GM12892 (cell line): ENCODE data around the gene LMO3.

ENCODE experiments used
- POLR2A ChIP-seq: IDR thresholded peaks from 2 replicates; pipeline ENCODE4 v1.6.1; 2011; ENCODE audit warnings: low read depth, low read length, control low read depth
- POLR2AphosphoS5 ChIP-seq: IDR thresholded peaks from 2 replicates; pipeline ENCODE4 v1.6.1; 2011; ENCODE audit warnings: low read depth, low read length, control low read depth

DNA sequence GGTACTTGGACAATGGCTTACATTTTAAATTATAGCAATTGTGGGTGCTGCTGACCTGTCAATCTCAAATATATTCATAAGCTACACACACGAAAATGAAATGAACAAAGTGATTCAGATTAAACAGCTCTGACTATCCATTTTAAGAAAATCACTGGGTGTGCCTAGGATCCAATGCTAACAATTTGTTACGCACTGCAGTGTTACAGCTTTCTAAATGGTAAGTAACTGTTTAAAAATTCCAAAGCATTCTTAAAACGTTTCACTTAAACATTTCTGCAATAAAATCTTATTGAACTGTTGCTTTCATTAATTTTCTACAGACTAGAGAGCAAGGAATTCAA, 18.9 kb downstream of the LMO3 start:
- TF ChIP-seq POLR2A, result no peak
- no peak for TF ChIP-seq POLR2AphosphoS5
